Inflammatory macrophage (primary cell): ENCODE measurements around the gene CXCR2.
"Not testable (repeated sequence)": the region's sequence is repeated elsewhere in the genome, so short reads cannot be mapped to it uniquely, and the experiment has no call there.

ENCODE experiments used
- DNase-seq, 2 donors: peaks; one replicate each; pipeline ENCODE4 v3.0.0-alpha.2; 2020 to 2022
- total RNA-seq, 18 experiments: gene quantifications; one replicate each; lab custom pipeline; 2026; ENCODE audit warnings: mixed read lengths in 6 of 18, inconsistent platforms in 2 of 18; lab: John Stamatoyannopoulos, UW

The CXCR2 gene
- 0 to 25.4 (median 1.4) reads per million in 18 experiments for total RNA-seq

DNA sequence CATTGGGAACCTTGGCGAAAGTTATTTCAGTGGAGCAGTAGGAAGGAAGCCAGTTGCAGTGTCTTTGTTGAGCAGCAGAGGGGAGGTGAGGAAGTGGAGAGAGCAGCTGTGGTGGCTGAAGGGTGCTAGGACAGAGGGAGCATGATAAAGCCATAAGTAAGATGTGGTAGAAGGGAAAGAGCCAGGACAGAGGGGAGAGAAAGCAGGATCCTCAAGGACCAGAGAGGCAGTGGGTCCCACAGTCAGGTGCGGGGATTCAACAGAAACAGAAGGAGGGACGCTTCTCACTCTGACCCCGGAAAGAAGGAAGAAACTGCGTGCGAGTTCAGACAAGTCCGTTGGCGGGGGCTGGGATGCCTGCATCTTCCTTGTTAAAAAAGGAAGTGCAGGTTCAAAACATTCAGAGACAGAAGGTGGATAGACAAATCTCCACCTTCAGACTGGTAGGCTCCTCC is at the start of gene CXCR2:
TSS of gene CXCR2 (plus strand) at position 403 of the 455 bp plus-strand sequence. CDS start 8,774 bp downstream, outside the sequence.
- DNase-seq, result peak; percentile 52 to 63

DNA sequence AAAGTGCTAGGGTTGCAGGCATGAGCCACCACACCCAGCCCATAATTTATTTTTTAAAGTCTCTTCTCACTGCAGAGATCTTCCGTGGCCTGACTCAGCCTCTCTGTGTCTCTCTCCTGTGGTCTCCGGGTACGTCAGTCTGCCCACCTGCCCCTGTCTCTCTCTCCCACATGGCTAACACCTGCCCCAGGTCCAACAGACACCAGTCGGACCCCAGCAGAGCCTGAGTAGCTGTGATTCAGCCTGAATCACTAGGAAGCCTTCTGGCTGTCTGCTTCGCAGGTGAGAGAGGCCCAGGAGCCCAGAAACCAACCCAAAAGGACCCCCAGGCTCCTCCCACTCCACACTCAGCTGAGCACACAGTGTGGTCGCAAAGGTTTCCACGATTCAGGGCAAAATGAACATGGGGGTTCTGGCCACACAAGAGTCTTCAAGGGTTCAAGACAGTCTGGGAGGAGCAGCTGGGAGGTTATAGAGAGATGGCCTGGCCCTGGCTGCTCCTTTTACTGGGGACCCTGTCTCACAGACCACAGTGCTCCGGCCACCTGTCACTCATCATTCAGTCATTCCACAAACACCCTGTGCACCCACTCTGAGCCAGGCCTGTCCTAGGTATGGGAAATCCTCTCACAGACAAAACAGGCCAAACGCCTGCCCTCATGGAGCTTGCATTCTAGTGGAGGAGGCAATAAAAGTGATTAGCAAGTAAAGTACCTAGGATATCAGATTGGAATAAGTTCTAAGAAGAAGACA is 48.2 kb upstream of the CXCR2 start:
- no peak for DNase-seq

DNA sequence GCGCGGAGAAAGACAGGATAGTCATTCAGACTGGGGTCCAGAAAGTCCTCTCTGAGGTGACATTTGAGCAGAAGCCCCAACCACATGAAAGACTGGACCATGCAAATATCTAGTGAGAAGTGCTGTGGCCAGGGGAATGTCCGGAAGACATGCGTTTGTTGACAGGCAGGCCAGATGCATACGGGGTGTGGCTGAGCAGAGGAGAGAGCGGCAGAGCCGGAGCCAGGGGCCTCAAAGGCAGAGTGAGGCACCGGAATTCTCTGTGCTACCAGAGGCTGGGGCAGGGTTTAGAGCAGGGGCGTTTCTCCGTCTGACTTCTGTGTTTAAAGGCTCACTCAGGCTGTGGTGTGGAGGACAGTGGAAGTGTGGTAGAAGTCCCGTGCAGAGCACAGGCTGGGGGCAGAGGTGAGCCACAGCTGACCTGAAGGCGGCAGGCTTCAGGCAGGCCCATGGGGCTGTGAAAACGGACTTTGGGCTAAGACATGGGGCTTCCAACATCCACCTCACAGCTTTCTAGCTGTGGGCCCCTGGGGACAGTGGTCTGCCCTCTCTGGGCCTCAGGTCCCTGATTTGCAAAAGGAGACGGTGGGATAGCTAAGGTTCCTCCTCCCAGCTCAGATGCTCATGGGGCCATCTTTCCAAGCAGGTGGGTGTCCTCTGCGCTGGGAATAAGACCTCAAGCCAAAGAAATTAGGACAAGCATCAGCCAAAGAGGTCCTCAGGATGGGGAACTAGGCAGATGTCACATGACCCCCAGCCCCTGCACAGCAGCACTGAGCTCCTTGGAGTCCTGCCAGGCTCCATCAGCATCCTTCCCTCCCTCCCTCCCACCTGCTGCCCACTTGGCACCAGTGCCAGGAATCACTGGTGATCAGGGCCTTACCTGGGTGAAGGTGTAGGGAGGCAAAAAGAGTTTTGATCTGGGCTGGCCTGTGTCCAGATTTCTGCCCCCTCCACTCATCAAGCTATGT is 45.6 kb upstream of the CXCR2 start:
- no peak for DNase-seq

DNA sequence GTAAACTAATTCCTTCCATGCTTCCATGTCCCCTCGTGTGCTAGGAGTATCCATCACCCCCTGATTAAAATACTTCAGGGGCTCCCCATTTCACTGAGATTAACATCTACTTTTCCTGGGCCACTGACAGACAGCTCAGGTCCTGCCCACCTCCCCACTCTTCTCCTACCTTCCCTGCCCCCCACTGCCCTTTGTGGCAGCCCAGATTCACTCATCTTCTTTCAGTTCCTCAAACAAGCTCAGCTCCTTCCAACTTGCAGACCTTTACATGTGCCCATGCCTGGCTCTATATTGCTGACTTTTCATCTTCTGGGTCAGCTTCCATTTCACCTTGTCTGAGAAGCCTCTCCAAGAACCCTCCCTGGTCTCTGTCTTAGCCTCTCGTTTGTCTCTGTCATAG is 44.8 kb upstream of the CXCR2 start:
- peak; percentile 46 to 59 for DNase-seq

DNA sequence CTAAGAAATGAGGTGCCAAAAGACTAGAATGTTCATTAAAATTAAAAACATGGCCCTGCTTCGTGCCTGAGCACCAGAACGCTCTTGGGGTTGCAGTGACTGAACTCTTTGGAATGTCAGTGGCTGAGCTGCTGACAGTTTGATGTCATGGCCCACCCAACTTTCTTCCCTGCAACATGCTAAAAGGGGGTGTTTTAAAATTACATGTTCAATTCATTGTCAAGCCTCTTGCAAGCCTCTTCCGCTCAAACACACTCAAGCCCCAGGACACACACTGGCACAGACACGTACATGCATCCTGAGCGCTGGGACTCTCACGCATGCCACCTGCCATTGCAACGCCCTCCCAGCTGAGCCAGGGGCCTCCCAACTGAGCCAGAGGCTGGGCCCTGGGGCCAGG is 44.1 kb upstream of the CXCR2 start:
- DNase-seq, result no peak

DNA sequence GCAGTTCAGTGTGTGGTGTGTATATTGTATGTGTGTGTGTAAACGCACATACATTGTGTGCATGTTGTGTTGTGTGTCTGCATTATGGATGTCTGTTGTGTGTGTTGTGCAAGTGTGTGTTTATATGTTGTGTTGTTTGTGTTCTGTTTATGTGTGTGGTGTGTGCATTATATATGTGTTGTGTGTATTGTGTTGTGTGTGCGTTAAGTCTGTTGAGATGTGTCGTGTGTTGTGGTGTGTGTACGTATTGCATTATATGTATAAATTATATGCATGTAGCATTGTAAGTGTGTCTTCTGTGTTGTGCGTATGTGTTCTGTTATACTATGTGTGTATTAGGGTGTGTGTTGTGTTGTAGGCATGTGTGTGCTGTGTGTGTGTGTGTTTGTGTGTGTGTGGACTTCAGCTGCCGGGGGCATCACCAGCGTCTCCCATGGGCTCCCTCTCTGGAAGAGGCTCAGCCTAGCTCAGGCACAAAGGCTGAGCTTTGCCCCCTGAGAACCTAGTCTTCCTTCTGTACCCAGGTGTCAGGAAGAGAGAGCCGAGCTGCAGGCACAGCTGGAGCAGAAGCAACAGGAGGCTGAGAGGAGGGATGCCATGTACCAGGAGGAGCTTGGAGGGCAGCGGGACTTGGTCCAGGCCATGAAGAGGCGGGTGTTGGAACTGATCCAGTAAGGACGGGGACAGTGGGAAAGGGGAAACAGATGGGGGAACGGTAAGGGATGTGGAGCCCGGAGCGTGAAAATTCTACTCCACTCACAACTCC is 43.1 kb upstream of the CXCR2 start:
- no peak for DNase-seq

DNA sequence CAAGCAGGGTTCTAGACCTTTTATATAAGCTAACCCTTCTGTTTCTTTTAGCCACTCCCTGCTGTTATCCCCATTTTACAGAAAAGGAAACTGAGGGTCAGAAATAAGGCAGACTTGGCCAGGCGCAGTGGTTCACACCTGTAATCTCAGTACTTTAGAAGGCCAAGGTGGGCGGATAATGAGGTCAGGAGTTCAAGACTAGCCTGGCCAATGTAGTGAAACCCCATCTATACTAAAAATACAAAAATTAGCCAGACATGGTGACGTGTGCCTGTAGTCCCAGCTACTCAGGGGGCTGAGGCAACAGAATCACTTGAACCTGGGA is 42.5 kb upstream of the CXCR2 start:
- no peak for DNase-seq

DNA sequence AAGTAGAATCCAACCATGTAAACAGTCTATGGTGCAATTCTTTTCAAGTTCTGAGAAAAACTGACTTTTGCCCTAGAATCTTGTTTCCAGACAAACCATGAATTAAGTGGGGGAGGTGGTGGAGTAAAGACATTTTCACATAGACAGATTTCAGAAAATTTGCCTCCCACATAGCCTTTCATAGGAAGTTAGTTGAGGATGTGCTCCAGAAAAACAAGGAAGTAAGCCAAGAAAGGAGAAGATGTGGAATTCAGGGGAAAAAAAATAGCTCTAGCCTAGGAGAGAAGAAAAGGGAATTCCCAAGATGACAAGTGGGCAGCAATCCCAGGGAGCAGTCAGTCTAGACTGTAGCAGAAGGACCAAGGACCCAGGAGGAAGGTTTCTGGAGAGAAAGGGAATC is 39.4 kb upstream of the CXCR2 start:
- DNase-seq, result peak; percentile 78 to 84

DNA sequence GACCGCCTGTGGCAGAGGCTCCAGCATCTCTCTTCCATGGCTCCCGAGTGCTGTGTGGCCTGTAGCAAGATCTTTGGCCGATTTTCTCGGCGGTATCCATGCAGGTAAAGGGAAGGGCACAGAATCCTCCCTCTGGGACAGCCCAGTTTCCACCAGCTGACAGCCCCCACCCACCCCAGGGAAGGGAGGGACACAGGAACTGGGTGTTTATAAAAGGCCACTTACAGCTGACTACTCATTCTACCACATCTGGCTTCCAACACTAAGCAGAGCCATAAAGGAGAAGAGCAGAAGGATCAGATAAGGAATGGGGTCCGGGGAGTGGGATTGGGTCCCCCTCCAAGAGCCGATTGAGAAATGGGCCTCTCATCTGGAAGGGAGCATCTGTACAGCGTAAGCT is 36.6 kb upstream of the CXCR2 start:
- no peak for DNase-seq

DNA sequence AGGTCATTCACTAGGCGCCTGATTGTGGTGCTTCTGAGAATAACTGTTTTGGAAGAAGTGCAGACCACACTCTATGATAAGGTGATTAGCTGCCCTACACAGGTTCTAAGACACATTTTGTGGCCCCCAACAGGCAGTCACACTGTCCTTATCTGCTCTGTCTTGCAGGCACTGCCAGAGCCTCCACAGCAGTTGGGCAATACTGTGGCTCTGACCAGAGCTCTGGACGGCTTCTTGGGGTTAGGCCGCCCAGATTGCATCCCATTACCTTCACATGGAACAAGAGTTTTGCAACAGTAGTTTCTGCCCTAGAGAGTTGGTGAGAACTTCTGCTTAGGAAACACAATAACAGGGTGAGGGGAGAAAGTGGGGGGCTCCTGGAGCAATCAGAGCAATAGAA is 34.1 kb upstream of the CXCR2 start:
- peak; percentile 69 to 76 for DNase-seq

DNA sequence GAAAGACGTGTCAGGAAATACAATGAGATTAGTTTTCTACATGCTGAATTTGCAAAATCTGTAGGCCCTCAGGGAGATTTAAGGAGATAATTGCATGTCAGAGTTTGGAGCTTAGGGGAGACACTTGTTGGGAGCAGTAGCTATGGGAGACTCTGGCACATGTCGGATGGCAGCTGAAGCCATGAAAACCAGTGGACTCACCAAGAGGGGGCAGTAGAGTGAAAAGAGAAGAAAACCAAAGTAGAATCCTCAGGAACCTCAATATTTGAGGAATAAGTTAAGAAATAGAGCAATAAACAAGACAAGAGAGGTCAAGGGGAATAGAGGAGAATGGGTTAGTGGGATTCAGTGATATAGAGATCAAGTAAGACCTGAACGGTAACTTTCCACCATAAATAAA is 31.9 kb upstream of the CXCR2 start:
- DNase-seq, result peak in 1 of 2 donors; percentile 47

DNA sequence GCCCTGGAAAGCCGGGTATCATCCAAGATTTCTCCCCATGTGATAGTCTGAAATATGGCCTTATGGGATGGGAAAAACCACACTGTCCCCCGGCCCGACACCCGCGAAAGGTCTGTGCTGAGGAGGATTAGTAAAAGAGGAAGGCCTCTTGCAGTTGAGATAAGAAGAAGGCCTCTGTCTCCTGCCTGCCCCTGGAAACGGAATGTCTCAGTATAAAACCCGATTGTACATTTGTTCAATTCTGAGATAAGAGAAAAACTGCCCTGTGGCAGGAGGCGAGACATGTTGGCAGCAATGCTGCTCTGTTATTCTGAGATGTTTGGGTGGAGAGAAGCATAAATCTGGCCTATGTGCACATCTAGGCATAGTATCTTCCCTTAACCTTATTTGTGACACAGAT is 30.0 kb upstream of the CXCR2 start:
- DNase-seq, result no peak

DNA sequence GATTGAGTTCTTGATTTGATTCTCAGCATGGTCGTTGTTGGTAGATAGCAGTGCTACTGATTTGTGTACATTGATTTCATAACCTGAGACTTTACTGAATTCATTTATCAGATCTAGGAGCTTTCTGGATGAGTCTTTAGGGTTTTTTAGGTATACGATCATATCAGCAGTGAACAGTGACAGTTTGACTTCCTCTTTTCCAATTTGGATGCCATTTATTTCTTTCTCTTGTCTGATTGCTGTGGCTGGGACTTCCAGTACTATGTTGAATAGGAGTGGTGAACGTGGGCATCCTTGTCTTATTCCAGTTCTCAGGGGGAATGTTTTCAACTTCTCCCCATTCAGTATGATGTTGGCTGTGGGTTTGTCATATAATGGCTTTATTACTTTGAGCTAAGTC is 27.9 kb upstream of the CXCR2 start:
- DNase-seq, result no peak

DNA sequence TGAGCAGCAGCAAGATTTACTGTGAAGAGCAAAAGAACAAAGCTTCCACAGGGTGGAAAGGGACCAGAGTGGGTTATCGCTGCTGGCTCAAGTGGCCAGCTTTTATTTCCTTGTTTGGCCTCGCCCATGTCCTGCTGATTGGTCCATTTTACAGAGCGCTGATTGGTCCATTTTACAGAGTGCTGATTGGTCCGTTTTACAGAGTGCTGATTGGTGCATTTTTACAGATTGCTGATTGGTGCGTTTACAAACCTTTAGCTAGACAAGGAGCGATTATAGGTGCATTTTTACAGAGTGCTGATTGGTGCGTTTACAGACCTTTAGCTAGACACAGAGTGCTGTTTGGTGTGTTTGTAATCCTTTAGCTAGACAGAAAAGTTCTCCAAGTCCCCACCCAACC is 17.0 kb upstream of the CXCR2 start:
- DNase-seq, result not testable (repeated sequence)

DNA sequence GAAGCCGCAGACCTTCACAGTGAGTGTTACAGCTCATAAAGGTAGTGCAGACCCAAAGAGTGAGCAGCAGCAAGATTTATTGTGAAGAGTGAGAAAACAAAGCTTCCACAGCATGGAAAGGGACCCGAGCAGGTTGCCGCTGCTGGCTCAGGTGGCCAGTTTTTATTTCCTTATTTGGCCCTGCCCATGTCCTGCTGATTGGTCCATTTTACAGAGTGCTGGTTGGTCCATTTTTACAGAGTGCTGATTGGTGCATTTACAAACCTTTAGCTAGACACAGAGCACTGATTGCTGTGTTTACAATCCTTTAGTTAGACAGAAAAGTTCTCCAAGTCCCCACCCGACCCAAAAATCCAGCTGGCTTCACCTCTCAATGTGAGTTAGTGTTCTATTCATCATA is 4.0 kb upstream of the CXCR2 start:
- DNase-seq, result not testable (repeated sequence)

DNA sequence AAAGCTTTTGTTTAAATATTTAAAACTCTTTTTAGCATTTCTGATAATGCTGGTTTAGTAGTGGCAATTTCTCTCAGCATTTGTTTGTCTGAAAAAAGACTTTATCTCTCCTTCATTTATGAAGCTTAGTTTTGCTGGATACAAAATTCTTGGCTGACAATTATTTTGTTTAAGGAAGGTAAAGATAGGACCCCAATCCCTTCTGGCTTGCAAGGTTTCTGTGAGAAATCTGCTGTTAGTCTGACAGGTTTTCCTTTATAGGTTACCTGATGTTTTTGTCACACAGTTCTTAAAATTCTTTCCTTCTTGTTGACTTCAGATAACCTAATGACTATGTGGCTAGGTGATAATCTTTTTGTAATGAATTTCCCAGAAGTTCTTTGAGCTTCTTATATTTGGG is 3.5 kb upstream of the CXCR2 start:
- DNase-seq, result not testable (repeated sequence)

DNA sequence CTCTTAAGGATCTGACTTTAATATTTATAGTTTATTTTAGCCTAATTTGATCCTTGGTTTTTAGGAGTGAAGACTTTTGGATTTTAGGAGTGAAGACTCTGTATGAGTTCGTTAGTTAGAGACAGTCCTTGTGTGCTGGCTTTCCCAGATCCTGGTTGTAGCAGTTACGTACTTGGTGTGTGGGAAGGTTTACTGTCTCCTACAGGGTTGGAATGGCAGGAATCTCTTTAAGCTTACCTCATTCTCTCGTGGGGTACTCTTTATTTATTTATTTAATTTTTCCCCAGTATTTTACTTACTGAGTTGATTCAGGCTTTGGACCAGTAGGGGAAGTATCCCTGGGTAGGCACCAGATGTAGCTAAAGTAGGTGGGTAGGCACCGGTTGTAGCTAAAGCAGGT is 1.8 kb upstream of the CXCR2 start:
- no peak for DNase-seq

DNA sequence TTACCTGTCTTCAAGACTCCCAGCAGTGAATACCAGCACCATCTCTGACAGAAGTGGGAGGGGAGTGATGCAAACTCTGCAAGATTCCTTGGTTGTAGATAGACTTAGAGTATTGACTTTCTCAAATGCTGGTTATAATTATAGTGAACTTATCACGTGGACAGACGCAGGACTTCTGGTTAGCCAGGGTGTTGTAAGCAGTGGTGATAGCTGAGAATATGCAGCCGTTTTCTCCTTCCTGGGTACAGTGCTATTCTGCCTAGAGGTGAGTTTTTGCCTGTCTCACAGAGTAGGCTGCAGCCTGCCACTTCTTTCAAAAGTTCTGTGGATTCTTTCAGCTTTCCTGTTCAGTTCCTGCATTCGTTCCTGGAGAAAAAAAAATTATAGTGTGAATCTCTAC is 733 bp upstream of the CXCR2 start:
- peak; percentile 14 to 35 for DNase-seq

DNA sequence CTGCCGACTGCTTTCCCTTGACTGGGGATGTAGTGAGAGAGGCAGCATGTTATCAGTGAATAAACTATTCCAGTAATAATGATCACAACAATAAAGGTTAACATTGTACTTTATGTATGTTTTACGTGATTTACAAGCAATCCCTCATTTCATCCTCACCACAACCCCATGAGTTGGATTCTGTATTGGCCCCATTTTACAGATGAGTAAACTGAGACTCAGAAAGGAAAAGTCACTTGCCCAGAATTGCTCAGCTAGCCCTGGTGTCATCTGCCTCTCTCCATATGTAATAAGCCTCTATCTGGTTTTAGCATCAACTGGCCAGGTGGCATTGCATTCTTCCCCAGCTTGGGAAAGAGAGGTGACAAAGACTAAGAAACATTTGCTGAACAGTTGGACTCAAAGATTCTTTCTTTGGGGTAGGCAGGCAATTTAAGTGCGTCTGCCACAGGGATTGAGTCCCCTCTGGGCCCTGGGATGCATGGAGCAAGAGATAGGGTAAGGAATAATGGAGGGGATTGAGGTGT is 2.2 kb downstream of the CXCR2 start:
- no peak for DNase-seq

DNA sequence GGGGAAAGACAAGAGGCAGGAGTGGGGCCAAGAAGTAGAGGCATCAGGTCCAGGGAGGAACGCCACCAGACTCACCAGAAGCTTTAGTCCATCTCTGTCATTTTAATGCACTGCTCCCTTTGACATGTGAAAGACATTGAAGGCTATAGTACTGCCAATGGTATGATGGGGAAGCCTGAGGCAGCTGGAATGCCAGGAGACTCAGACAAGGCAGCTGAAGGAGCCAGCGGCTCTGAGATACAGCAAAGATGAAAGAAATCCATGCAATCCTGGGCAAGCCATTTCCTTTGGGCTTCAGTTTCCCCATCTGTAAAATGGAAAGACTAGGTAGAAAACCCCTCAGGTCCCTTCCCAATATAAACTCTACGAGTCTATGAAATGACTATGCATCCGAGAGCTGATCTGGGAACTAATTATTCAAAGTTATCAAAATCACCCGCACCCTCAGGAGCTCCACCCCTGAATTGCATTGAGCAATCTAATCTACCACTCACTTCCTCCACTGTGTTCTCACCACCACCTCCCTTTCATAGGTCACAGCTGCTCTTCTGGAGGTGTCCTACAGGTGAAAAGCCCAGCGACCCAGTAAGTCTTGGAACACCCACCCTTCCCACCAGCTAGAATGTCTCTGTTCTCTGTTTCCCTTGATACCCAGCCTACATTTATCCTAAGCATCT is 3.1 kb downstream of the CXCR2 start:
- peak in 1 of 2 donors; percentile 15 for DNase-seq

DNA sequence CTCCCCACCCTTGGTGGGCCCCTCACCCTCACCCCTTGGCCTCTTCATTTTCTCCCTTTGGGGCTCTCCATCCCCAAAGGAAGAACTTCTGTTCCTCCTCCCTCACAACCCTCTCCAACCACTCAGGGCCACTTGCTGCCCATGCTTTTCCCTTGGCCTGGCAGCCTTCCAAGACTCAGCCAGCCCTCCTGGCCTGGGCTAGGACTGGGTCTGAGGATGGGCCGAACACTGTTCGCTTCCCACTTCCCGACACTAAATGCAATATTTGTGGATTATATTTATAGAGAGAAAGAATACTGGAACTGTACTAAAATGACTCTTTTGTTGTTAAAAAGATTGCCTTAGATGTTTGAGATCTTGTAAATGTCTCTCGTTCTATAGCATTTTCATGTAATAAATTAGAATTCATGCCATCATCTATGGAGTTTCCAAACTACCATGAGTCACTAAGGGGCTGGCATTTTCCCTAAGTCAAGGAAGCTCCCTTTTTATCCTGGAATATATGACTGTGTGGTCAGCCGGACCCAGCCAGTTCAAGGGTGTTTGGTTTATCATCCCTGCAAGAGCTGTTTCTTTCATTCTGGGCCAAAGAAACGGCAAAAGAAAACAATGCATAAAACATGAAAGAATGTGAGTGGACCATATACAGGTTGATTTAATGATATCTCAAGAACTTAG is 3.8 kb downstream of the CXCR2 start:
- no peak for DNase-seq
